Myocyte (in vitro differentiated cells): ENCODE measurements around the gene LHFPL6. TPM values are rescaled to one million over a fixed set of nuclear protein-coding genes. Genes with fewer than 3 reads are reported as not detected.
A peak's percentile ranks its signal among the peaks of the same experiment; 100 is the strongest.

Experiments
- DNase-seq: peaks from one replicate; pipeline ENCODE4 v3.0.0-alpha.2; 2012; ENCODE audit warnings: low read depth
- total RNA-seq: library from RNA; depleted of rRNA; stranded (reverse); fragments of >200 nt; gene quantifications from 2 replicates; pipeline ENCODE4 v1.2.3, GENCODE V29; 2014

LHFPL6 gene
- total RNA-seq, 1 donor from 2014 or later: 12.5 TPM

DNA sequence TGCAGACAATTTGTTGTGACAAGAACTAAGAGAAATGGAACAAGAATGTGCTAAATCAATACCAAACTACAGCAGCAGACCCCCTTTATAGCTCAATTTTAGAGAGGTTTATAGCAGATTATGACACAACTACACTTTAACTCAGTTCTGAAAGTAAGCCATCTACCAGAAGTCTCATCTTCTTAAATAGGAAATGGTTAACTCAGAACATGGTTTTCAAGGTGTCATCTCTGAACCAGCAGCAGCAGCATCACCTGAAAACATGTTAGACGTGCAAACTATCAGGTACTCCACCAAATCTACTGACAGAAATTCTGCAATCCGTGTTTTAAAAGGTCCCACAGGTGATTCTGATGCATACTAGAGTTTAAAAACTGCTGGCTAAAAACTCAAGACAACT lies 6.8 kb downstream of the LHFPL6 start:
- no peak for DNase-seq

DNA sequence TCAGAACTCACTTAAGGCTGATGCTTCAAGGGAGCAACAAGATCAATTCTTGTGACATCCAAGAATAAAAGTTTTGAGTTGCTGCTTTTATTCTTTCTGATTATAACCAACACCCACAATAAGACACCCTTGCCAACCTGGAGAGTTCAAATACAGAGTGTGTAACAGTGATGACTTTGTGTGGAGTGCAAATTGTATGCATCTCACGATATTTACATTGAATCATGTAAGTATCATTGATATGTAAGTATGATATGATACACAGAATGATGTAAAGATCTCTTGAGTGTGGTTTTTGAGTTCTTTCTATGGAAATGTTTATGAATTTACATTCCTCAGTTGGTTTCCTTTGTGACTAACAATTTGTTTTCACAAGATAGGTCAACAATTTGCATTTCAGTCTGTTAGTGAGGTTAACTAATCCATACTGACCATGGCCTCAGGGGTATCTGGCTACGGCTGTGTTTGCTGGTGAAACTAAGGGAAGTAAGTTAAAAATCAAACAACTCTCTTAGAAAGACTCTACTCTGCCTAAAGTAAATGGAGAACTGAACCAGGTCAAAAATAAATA lies 12.4 kb downstream of the LHFPL6 start:
- DNase-seq: no peak

DNA sequence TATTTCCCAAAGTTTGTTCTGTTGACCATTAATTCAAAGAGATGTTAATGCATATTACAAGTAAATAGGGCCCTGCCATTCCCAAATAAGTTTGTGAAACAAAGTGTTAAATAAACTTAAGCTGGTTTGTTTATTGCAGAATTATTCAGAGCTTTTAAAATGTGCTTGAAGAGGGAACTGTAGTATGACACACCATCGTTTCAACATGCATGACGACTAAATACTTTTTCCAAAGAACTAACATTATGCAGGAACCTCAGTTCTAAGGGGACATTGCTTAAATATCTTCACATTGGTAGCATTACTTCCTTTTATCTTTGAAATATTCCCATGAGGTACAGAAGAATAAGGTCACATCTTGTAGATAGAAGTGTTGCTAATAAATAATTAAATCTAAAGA lies 14.6 kb downstream of the LHFPL6 start:
- no peak for DNase-seq

DNA sequence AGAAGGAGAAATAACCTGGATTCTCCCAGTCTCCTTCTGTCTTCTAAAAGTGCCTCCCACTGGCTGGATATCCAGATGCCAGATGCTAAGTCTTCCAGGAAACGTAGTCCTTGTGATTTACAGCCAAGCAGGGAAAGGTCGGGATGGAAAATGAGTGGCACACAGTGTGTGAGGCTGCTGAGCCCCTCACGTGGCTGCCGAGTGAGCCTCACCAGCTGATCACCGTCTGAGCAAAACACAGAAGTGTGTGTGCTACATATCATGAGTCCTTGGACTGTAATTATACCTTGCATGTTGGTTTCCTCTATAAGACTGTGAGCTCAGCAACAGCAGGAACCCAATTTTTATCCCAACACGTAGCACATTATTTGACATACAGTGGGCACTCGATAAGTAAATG lies 15.1 kb downstream of the LHFPL6 start:
- DNase-seq: no peak

DNA sequence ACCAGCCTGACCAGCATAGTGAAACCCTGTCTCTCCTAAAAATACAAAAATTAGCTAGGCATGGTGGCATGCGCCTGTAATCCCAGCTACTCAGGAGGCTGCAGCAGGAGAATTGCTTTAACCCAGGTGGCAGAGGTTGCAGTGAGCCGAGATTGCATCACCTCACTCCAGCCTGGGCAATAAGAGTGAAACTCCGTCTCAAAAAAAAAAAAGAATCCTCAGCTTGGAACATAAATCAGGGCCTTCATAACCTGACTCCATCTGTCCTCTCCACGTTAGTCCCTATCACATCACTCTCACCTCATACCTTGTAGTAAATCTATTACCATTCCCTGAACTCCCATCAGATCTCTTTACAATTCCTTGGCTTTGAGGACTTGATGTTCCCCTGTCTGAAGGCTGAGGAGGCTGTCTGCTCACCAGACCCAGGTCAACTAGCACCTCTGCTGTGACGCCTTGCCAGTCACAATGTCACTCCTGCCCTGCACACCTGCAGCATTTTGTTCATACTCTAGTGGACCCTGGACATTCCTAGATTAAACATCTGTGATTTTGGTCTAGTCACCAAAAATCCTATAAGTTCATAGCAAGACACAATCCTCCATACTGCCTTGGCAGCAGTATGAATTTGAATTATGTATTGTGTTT lies 15.9 kb downstream of the LHFPL6 start:
- DNase-seq: no peak

DNA sequence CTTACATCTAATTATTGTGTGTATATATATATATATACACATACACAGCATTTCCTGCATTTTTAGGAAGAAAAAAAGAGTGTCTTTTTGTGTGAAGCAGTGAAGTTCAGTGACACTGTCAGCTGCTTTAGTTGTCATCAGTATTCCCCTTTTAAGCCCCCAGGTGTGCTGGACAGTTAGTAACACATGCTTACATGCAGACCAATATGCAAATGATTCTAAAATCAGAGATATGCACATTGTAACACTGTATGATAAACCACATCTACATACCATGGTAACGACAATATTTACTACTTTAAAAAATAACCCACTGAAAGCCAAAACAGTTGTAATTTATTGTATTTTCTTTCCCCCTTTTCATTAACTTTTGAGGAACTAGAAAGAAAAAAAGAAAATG lies 16.8 kb downstream of the LHFPL6 start:
- no peak for DNase-seq

DNA sequence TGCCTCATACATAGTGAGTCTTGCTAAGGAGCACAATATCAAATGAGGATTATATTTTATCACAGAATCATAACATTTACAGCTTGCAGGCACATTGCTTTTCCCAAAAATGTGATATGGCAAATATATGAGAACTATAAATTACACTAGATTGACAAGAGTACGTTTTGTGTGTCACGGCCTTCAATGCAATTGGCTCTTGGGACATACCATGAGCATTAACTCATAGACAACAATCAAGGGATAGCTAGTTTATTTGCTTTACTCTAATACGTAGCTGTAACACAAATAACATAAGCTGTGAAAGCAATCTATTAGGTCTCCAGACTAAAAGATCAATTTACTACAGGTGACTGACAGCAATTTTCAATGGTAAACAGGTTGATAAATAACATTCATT lies 17.8 kb downstream of the LHFPL6 start:
- DNase-seq: no peak

DNA sequence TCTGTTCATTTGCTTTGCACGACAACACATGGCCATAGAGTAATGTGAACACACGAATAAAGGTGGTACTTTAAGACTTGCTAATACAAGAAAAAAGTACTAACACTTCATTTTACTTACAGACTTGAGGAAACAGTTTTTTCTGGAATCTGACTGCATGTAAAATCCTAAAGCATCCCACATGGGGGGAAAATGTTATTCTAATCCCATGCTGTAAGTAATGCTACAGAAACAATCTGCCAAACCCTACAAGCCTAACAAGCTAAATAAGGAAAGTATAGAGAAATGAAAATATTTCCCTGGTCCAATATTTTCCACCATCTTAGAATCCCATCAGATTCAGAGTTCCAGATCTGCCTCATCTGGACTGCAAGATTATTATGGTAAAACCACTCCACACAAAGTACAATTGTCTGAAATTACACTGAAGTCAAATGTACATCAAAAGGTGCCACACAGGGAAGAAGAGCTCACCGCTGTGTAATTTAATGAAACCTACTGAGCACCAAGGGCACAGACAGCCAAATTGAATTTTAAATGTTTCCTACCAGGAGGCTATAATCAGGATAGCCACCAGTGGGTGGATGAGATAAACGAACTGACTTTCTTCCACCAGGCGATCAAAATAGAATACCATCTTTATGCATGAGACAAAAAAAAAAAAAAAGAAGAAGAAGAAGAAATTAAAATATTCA lies 22.0 kb downstream of the LHFPL6 start:
- no peak for DNase-seq

DNA sequence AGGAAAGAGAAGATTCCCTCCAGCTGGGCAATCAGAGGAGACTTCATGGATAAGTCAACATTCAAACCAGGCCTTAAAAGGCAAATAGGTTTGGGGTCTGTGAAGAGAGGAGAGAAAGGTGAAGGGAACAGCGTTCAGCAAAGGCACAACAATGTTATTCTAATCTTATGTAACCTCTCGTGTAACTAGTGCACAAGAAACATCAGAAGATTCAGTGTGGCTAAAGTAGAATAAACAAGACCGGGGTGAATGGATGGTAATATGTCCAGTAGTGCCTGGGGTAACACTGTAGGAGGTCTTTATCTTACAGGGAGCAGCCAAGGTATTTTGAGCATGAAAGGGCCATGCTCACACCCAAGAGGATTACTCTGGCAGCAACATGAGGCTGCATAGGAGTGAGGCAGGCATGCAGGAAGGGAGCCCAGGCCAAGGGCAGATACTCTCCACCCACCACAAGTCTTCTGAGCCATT lies 24.1 kb downstream of the LHFPL6 start:
- no peak for DNase-seq

DNA sequence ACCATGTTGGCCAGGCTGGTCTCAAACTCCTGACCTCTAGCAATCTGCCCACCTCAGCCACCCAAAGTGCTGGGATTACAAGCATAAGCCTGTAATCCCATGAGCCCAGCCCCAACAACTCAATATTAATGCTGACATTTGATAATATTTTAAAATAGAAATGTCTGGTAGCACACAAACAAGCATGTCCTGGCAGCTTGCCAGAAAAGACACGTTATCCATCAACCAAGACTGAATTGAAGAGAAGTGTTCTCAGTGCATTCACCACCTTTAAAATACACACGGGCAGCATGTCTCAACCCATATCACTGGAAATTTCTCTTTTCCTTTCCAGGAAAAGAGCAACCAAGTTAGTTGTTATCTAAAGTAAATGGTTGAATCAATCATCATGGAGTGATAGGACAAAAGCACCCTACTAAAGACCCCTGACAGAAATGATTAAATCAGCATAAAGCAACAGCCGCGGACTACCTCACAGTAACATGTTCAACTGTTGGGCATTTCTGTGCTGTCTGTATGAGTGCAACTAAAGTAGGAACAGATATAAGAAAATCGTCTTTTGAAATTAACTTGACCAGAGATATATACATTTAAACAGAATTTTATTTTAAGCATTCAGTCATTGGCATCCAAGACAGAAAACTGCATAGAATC lies 25.0 kb downstream of the LHFPL6 start:
- no peak for DNase-seq

DNA sequence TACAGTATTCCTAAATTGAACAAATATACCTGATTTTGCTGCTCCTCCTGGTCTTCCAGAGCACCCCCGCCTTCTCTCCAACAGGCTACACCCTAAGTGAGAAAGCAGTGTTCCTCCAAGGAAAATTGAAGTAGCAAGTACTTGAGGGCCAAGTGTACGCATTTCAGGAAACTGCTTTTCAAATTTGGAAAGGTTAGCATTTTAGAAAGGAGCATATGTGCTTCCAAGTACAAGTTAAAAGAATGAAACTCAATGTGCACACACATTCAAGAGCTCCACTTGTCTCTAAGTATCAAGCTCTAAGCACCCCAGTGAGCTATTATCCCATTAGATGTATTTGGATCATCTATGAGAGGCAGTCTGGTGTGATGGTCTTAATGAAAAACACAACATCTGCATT lies 25.8 kb downstream of the LHFPL6 start:
- no peak for DNase-seq

DNA sequence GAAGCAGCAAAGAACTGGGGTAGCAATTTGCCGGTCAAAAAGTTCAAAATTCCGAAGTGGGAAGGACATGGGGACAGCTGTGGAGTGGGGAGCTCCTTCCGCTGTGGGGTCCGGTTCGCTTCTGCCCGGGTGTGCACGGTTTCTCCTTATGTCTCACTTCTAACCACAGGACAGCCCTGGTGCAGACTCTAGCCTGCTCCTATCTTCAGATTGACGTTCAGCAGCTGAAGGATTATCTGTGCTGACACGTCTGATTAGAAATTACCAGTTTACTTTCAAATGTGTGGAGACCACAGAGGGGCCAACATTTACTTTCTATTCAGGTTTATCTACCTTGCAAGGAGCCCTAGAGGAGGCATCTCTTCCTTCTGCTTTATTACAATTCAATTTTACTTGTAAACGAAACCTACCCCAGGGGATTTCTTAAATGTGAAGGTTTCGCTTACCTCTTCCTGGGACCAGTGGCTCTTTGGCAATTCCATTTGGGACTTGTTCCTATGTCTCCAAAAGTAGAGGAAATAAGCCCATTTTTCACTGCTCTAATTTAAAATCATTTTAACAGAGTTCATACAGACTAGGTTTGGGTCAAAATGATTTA lies 27.3 kb downstream of the LHFPL6 start:
- peak; percentile 81 for DNase-seq

DNA sequence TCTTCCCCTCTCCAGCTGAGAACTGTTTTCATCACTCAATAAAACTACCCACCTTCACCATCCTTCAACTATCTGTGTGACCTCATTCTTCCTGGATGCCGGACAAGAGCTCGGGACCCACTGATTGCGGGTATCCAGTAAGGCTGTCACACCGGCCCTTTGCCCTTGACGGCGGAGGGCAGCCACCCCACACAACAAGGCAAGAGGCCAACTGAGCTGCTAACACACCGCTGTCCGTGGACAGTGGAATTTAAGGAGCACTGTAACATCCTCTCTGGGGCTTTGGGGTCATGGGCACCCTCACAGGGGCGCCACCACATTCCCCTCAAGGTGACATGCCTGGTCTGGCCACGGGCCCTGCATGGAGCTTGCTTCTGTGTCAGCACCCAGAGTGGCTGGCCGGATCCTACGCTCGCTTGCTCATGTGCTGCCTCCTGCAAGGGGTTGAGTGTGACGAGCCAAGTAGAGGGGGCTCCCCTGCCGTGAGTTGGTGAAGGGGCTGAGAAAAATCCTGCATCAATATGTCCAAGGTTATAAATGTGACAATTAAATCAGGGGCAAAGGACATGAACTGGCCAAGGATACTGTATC lies 31.4 kb downstream of the LHFPL6 start:
- DNase-seq: no peak

DNA sequence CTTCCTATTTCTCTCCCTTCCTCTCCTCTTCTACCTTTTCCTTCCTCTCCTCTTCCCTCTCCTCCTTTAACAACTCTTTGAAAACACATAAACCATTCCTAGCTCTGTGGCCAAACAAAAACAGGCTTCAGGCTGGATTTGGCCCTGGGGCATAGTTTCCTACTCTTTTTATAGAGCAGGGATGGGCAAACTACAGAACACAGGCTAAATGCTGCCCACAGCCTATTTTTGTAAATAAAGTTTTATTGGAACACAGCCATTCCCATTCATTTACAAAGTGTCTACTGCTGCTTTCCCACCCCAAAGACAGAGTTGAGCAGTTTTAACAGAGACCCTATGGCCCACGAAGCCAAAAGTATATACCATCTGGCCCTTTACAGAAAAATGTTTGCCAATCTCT lies 35.4 kb downstream of the LHFPL6 start:
- DNase-seq: peak; percentile 32

DNA sequence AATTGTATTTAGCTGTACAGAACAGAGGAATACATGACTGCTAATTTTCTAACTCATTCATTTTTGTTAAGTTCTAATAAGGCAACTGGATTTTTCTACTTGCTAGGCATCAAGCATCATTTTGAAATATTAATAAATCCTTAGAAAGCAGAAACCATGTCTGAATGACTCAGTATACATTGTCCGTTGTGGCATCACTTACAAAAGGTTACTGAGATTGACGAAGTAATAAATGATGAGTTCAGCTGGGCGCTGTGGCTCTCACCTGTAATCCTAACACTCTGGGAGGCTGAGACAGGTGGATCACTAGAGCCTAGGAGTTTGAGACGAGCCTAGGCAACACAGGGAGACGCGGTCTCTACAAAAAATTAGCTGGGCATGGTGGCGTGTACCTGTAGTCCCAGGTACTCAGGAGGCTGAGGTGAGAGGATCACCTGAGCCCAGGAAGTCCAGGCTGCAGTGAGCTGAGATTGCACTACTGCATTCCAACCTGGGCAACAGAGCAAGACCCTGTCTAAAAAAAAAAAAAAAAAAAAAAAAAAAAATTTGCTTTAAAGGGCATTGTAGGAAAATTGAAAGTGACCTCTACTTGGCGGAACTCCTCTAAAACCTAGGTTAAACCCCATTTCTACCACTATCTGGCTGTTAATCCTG lies 36.6 kb downstream of the LHFPL6 start:
- DNase-seq: no peak

DNA sequence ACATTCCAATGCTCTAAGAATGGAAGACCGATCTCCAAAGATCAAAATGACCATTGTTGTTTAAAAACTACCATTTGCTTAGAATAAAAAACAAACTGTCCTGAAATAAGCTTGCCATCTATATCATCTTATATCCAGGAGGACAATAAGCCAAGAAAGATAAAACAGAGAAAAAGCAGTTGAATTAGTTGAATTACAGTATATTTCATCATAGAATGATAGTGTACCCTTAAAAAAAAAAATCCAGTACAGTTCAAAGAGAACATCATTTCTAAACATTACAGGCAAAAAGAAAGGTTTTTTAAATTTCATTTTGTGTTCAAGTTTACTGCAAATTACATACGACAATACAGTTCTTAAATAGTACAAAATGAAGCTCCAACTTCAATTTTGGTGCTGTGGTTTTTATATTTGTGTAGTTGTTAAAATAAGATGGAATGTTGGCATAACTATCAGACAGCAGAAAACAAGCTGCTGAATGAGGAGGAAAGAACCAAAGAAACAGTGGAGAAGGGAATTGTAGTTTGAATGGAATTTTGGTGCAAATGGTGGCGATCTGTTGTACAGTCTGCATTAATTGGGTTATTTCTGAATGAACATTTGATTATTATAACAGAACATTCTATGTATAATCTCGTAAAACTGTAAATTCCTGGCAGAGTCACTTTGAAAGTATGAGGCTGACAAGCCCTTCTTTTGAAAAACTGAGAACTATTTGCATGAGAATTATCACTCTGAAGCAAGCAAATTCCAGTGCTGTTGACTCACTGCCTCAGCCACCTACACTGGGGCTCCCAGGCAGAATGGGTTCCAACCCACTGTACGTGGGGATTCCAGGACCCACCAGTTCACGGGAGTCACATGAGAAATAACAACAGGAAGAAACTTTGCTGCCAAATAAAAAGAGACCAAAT lies 37.7 kb downstream of the LHFPL6 start:
- peak; percentile 70 for DNase-seq

DNA sequence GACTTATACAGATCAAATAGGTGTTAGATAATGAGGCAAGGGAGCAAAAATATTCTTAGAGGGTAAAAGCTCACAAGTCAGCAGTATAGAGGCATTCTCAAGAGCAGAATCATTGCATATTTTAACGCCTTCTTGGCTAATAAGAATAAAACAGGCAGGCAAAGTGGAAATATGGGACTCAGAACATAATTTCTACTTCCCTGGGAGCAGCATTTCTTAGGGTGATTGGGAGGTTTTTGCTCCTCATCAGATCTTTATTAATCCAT lies 39.6 kb downstream of the LHFPL6 start:
- DNase-seq: no peak

DNA sequence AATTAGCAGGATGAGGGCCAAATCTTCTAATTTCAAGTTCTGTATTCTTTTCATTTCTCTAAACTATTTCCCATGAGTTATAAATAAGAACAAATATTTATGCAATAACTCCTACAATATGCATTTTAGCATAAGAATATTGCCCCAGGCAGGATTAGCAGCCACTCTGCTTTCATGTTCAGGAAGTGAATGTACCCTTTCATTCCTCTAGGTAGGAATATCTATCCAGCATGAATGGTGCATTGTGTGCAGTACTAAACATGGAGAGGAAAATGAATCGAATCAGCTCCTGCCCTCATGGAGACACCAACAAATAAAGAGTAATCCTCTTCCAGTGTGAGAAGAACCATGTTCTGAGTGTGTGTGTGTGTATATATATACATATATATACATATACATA lies 41.0 kb downstream of the LHFPL6 start:
- no peak for DNase-seq

DNA sequence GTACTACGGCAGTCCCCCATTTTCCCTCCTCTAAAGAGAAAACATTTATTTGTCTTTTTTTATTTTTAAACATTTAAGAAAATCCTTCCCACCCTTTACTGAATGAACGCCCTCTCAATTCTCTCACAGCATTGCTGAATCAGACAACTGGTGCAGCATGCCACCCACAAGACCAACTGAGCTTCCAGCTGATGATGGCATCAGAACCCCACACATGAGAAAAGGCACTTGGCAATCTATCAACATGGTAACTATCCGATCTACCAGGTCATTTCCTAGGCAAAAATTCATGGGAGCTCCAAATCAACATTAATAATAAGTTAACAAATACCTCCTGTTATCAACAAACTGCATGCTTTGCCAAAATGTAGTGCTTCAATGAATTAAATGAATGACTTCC lies 43.1 kb downstream of the LHFPL6 start:
- DNase-seq: peak; percentile 60

DNA sequence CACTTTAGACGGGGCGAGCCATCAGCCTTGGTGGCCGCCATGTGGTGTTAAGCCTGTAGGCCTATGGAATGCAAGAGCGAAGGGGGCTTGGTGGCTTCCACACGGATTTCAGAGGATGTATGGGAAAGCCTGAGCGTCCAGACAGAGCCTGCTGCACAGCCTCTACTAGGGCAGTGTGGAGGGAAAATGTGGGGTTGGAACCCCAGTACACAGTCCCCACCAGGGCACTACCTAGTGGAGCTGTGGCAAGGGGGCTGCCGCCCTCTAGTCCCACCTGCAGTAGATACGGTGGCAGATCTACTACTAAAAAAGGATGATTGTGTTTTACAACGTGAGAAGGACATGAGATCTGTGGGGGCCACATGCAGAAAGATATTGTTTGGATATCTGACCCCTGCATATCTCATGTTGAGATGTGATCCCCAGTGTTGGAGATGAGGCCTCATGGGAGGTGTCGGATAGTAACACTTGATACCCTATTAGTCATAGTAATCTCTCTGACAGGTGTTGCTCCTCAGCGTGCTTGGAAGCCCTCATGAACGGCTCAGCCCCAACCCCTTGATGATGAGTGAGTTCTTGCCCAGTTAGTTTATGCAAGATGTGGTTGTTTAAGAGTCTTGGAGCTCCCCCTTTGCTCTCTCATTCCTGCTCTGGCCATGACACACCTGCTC lies 45.6 kb downstream of the LHFPL6 start:
- DNase-seq: peak; percentile 78
